Kidney (tissue), 14 donors: Measurements from ENCODE around the gene PCDHA1. TPM values are rescaled to one million over a fixed set of nuclear protein-coding genes. Genes with fewer than 3 reads are reported as not detected.
"Not testable (repeated sequence)": the region's sequence is repeated elsewhere in the genome, so short reads cannot be mapped to it uniquely, and the experiment has no call there.

Experiments
- DNase-seq, 5 donors: peaks; one replicate each; pipeline ENCODE4 v3.0.0-alpha.2; 2013 to 2020
- FAIRE-seq: peaks from 2 replicates; lab custom pipeline; 2012; peaks lifted over from hg19 to GRCh38; lab: Jason Lieb, UNC
- H3K27ac ChIP-seq, 2 donors: one replicate each; pipeline ENCODE4 v1.7.0; 2013; ENCODE audit warnings: low read depth in 2 of 2, low read length in 2 of 2, inconsistent platforms in 1 of 2
- H3K27me3 ChIP-seq: one replicate; pipeline ENCODE4 v1.7.1; 2013; ENCODE audit warnings: low read length, inconsistent platforms; ENCODE audit not compliant: control insufficient read depth, insufficient read depth
- H3K36me3 ChIP-seq, 3 donors: one replicate each; pipeline versions ENCODE4 v1.7.0 to v1.7.1; 2013; ENCODE audit warnings: low read length in 3 of 3, control low read depth in 1 of 3, inconsistent platforms in 1 of 3; ENCODE audit not compliant: insufficient read depth in 3 of 3, control insufficient read depth in 2 of 3
- H3K4me1 ChIP-seq, 3 donors: one replicate each; pipeline versions ENCODE4 v1.7.0 to v1.7.1; 2013; ENCODE audit warnings: low read length in 3 of 3, inconsistent platforms in 1 of 3, low read depth in 1 of 3; ENCODE audit not compliant: control insufficient read depth in 2 of 3, insufficient read depth in 2 of 3
- H3K4me3 ChIP-seq, 3 donors: one replicate each; pipeline versions ENCODE4 v1.7.0 to v1.8.1; 2013; ENCODE audit warnings: low read length in 3 of 3, control low read depth in 1 of 3, inconsistent platforms in 1 of 3
- H3K9ac ChIP-seq, 3 donors: one replicate each; pipeline versions ENCODE4 v1.7.0 to v1.7.1; 2013; ENCODE audit warnings: low read length in 3 of 3, control low read depth in 1 of 3, inconsistent platforms in 1 of 3
- H3K9me3 ChIP-seq, 3 donors: one replicate each; pipeline versions ENCODE4 v1.7.0 to v1.7.1; 2013; ENCODE audit warnings: low read length in 3 of 3, control low read depth in 1 of 3, inconsistent platforms in 1 of 3; ENCODE audit not compliant: control insufficient read depth in 2 of 3, insufficient read depth in 1 of 3
- CTCF ChIP-seq: IDR thresholded peaks from 3 replicates; pipeline ENCODE4 v1.5.1; 2012; ENCODE audit warnings: mild to moderate bottlenecking, moderate library complexity, borderline replicate concordance; ENCODE audit not compliant: insufficient read depth; ENCODE audit errors: extremely low read depth
- intact Hi-C: fragments of 100-400 bp; cut with DNase I; formaldehyde crosslinking; loops from one replicate; pipeline ENCODE4 v1.11.1; 2022
- polyA plus RNA-seq: library from polyadenylated mRNA; stranded (reverse); fragments of 350-450 nt; fragmentation: Illumina TruSeq; extraction: RNeasy Lipid Tissue Mini Kit (QIAGEN cat#74804); gene quantifications from one replicate; pipeline ENCODE4 v1.2.3, GENCODE V29; 2014; ENCODE audit warnings: low read depth, low replicate concordance; ENCODE audit not compliant: insufficient read depth
- total RNA-seq: library from RNA; stranded (reverse); fragmentation: NEBNext Ultra II Directional; extraction: Animal tissue kit (Norgen Biotek cat#: 25700); gene quantifications from one replicate; pipeline ENCODE4 v1.2.1, GENCODE V29; 2021
- donor health status: control.
- donor health status: control.
- donor health status: control.
- donor health status: control.
- donor health status: control.
- donor health status: DM: yes; HTN: yes; CAD: no.
- donor health status: Normal renal cell carcinoma (clear cell type).

Gene PCDHA1
- total and polyA plus RNA-seq, 2 donors from 2014 or later, result 0.13 TPM; not detected in 1

- intact Hi-C loops, result no loop called here
- peak in 2 of 5 donors; percentile 13 to 66 for DNase-seq
- Histone ChIP-seq H3K4me3 (no peak within 1 kb of the TSS), H3K27me3 (no peaks in the 10 kb centered on the region), H3K9me3 (peaks cover 0 to 2% (median 0%) of the 10 kb centered on the region in 3 donors), H3K36me3 (no peaks in the 10 kb centered on the region), H3K27ac (no peak within 1 kb of the TSS), H3K9ac (no peak within 1 kb of the TSS), H3K4me1 (no peaks in the 10 kb centered on the region)
- no peak for FAIRE-seq
- TF ChIP-seq CTCF, result no peak
Observed at GRCh38 chr5:140821375-140822280, 35.7 kb downstream of the PCDHA1 start, which contains the start of gene PCDHA5. PCDHA5 (plus strand) TSS chr5:140821613.

GRCh38 chr5:140822281-140822629 lies 36.3 kb downstream of the PCDHA1 start:
- Histone ChIP-seq H3K9ac (no peak overlapping the region), H3K4me1 (no peaks in the 10 kb centered on the region), H3K9me3 (no peaks in the 10 kb centered on the region), H3K36me3 (no peaks in the 10 kb centered on the region), H3K4me3 (no peak overlapping the region), H3K27ac (no peak overlapping the region), H3K27me3 (no peaks in the 10 kb centered on the region)
- TF ChIP-seq CTCF, result no peak
- intact Hi-C loops, result no loop called here
- FAIRE-seq, result no peak
- no peak for DNase-seq

GRCh38 chr5:140822969-140823368 lies 37.0 kb downstream of the PCDHA1 start:
- H3K9me3 ChIP-seq, H3K4me3 ChIP-seq, H3K27ac ChIP-seq, H3K4me1 ChIP-seq, intact Hi-C loops, H3K27me3 ChIP-seq, H3K9ac ChIP-seq, H3K36me3 ChIP-seq, FAIRE-seq: not testable (repeated sequence)
- DNase-seq, result peak in 1 of 5 donors; percentile 63

GRCh38 chr5:140823475-140823874 lies 37.5 kb downstream of the PCDHA1 start:
- Histone ChIP-seq H3K9ac (no peak overlapping the region), H3K4me1 (no peaks in the 10 kb centered on the region), H3K9me3 (no peaks in the 10 kb centered on the region), H3K4me3 (no peak overlapping the region), H3K36me3 (no peaks in the 10 kb centered on the region), H3K27me3 (no peaks in the 10 kb centered on the region), H3K27ac (no peak overlapping the region)
- no peak for TF ChIP-seq CTCF
- FAIRE-seq (no peak), DNase-seq (no peak)
- intact Hi-C loops, result no loop called here
